Measurements from ENCODE around the gene TNNT1.

TNNT1 gene

DNA sequence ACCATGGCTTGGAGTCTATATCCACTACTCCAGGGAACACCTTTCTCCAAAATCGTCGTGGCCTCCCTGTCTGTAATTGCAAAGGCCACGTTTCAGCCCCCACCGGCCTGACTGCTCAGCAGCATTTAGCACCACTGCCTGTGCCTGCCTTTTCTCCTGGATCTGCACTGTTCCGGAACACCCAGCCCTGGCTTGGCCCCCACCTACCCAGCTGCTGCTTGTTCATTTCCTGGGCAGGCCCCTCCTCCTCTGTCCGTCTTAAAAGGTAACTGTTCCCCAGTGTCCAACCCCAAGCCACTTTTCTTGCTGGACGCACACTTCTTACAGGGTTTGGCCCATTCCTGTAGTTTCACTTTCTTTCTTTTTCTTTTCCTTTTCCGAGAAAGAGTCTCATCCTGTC is 39.6 kb upstream of the TNNT1 start:
- peak; percentile 53 for DNase-seq (ENCODE audit: low read depth)
- H3K4me3 ChIP-seq (replicated peaks; ENCODE audit: low read depth, low read length) = no peak overlapping the region
- TF ChIP-seq, protein P1, sequence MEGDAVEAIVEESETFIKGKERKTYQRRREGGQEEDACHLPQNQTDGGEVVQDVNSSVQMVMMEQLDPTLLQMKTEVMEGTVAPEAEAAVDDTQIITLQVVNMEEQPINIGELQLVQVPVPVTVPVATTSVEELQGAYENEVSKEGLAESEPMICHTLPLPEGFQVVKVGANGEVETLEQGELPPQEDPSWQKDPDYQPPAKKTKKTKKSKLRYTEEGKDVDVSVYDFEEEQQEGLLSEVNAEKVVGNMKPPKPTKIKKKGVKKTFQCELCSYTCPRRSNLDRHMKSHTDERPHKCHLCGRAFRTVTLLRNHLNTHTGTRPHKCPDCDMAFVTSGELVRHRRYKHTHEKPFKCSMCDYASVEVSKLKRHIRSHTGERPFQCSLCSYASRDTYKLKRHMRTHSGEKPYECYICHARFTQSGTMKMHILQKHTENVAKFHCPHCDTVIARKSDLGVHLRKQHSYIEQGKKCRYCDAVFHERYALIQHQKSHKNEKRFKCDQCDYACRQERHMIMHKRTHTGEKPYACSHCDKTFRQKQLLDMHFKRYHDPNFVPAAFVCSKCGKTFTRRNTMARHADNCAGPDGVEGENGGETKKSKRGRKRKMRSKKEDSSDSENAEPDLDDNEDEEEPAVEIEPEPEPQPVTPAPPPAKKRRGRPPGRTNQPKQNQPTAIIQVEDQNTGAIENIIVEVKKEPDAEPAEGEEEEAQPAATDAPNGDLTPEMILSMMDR (IDR thresholded peaks at IDR 0.05; ENCODE audit: low read length, missing control alignments) = no peak

DNA sequence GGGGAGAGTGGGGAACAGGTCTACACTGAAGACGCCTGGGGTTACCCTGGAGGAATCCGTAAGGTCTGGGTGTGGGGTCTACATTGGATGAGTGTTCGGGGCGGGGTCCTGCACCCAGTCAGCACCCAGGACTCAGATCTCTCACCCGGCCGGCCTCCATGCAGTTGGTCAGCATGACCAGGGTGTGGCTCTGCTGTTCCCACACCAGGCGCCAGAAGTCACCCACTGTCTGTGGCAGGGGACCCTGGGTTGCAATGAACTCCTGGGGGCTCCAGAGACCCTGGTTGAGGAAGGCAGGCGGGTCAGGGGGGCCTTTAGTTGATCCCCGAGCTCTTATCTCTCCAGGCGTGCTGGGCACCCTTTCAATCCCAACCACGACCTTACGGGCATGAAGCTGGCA is 37.1 kb upstream of the TNNT1 start:
- no peak for DNase-seq (ENCODE audit: low read depth)
- TF ChIP-seq, protein P1 (IDR thresholded peaks at IDR 0.05; ENCODE audit: low read length, missing control alignments) = no peak
- no peak overlapping the region for H3K4me3 ChIP-seq (replicated peaks; ENCODE audit: low read depth, low read length)

DNA sequence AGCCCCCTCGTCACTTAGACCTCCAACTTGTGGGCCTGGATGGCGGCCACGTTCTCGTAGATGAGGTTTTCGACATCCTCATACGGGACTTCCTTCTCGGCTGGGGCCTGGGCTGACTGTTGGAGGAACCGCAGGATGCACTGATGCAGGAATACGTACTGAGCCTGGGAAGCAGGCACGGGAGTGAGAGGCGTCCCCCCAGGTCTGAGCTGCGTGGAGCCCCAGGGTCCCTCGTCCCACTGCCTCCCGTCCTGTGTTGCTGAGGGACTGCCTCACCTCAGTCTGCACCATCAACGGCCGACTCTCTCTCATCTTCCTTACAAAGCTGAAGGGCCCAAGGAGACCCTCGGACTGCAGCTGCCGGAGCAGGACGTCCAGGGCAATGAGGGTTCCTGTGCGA is 32.7 kb upstream of the TNNT1 start:
- TF ChIP-seq, protein P1 (IDR thresholded peaks at IDR 0.05; ENCODE audit: low read length, missing control alignments) = no peak
- no peak for DNase-seq (ENCODE audit: low read depth)
- H3K4me3 ChIP-seq (replicated peaks; ENCODE audit: low read depth, low read length) = no peak overlapping the region

DNA sequence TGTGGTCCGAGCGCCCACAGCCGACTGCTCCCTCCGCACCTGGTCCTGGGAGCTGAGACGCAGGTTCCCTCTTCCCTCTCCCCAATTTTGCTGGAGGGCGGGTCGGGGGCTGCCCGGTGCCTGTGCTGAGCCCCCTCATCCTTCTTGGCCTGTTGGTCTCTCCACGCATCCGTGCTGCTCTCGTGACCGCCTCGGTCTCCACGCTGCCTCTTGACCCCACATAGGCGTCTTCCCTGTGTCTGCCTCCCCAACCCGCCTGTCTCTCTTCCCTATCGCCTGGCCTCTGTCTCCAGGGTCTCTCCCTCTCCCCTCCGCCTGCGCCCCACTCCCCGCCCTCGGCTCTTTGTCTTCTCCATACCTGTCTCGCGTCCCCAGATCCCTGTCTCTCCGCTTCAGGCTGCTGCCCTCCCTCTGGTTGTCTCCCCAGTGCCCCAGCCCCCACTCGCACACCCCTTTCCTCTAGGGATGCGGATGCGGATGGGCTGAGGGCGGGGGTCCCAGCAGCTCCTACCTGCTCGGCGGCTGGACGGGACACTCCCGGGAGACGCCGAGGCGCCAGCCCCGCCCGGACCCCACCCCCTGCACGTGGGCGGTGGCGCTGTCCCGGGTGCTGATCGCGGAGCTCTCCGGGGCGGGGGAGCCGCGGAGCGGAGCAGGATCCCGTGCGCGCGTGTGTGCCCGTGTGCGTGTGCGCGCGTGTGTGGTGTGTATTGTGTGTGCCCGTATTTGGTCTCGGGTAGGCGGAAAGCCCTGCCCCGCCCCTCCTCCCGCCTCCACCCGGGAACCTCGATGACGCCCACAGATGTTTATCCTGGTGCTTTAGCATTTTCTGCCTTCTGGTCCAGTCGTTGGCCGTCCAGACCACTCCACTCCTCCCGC is 30.8 kb upstream of the TNNT1 start, which contains the start of gene SYT5:
Gene SYT5 (minus strand): TSS at position 684 of the 879 bp plus-strand sequence. CDS start 1,248 bp downstream, outside the sequence.
- no peak for DNase-seq (ENCODE audit: low read depth)
- peak within 1 kb of the TSS; percentile 44 for H3K4me3 ChIP-seq (replicated peaks; ENCODE audit: low read depth, low read length)
- TF ChIP-seq, protein P1 (IDR thresholded peaks at IDR 0.05; ENCODE audit: low read length, missing control alignments) = no peak

DNA sequence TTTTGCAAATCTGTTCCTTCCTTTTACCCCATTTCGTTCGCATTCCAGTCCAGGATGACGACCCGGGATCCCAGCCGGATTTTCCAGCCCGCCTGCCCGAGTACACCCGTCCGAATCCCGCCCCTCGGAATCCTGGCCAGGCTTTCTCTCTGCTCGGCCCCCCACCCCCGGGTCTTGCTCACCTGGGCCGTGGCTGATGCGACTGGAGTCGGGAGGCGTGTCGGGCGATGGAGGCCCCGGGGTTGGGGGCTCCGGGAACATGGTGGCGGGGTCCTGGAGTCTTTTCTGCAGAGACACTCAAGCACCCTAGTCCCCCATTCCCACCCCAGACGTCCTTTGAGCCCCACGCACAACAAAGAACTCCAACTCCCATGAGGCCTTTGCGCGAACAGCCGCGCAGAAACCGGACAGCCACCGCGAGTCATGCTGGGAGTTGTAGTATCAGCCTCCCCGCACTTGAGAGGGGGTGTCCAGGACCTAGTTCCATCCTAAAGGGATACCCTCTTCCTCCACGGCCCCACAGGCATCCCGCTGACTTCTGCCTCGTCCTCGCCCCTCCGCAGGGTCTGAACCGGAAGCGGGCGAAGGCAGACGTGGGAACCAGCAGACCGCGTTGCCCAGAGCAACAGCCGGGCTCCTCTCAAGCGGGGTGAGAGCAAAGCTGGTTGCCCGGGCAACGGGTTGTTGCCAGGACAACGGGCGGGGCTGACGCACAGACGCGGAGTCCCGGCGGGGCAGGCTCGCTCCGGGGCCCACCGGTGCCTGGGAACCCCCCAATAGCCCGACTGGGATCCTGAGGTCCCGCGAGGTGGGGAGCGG is 30.0 kb upstream of the TNNT1 start:
- peak overlapping the region; percentile 44 for H3K4me3 ChIP-seq (replicated peaks; ENCODE audit: low read depth, low read length)
- DNase-seq (ENCODE audit: low read depth) = peak; percentile 80
- TF ChIP-seq, protein P1 (IDR thresholded peaks at IDR 0.05; ENCODE audit: low read length, missing control alignments) = no peak

DNA sequence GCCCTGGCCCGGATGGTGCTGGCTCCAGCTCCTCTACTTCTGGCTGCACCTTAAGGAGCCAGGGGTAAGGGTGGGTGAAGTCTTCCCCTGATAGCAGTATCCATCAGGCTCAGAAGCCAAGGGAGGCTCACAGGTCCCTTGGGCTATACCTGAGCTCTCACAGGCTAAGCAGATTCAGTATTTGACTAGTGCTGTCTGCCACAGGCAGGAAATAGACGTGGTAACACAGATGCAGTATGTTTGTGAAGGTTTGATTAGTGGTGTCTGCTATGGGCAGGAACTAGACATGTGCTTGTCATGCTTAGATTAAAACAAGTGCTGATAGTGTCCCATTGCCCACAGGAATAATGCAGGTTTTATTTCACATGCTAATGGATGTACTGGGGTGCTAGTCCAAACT is 27.1 kb upstream of the TNNT1 start:
- H3K4me3 ChIP-seq (replicated peaks; ENCODE audit: low read depth, low read length) = no peak overlapping the region
- DNase-seq (ENCODE audit: low read depth) = no peak

More for the DNA sequence above, 27.1 kb upstream of the TNNT1 start:
- TF ChIP-seq, protein P1 (IDR thresholded peaks at IDR 0.05; ENCODE audit: low read length, missing control alignments) = no peak
